Gastrocnemius medialis (tissue), 4 donors: ENCODE measurements around the gene ADARB2. TPM values are rescaled to one million over a fixed set of nuclear protein-coding genes. Genes with fewer than 3 reads are reported as not detected.
"Not testable (repeated sequence)": the region's sequence is repeated elsewhere in the genome, so short reads cannot be mapped to it uniquely, and the experiment has no call there.

Experiments used
- ATAC-seq, 2 donors: fragments of 150-250 bp; one replicate each; pipeline ENCODE4 v1.9.1; 2016
- DNase-seq, 2 donors: peaks; one replicate each; pipeline ENCODE4 v3.0.0-alpha.2; 2019
- H3K27ac ChIP-seq, 4 donors: fragments of 200-600 bp; sonication (generic); 1 replicate in 1 of 4; 2 replicates in 3 of 4; pipeline ENCODE4 v1.5.1; 2016 to 2018; ENCODE audit warnings: mild to moderate bottlenecking in 2 of 4, moderate library complexity in 1 of 4
- H3K27me3 ChIP-seq, 3 donors: fragments of 200-600 bp; sonication (generic) in 2 of 3; 1 replicate in 1 of 3; 2 replicates in 2 of 3; pipeline versions ENCODE4 v1.5.1 to v1.6.0; 2016 to 2019; ENCODE audit warnings: mild to moderate bottlenecking in 1 of 3, moderate library complexity in 1 of 3
- H3K36me3 ChIP-seq, 2 donors: fragments of 200-600 bp; sonication (generic) in 1 of 2; one replicate each; pipeline ENCODE4 v1.5.1; 2017 to 2018
- H3K4me1 ChIP-seq, 2 donors: fragments of 200-600 bp; sonication (generic) in 1 of 2; one replicate each; pipeline ENCODE4 v1.5.1; 2016 to 2017; ENCODE audit warnings: mild to moderate bottlenecking in 2 of 2
- H3K4me3 ChIP-seq, 4 donors: fragments of 200-600 bp; sonication (generic) in 3 of 4; 1 replicate in 1 of 4; 2 replicates in 3 of 4; pipeline ENCODE4 v1.5.1; 2016 to 2019; ENCODE audit warnings: mild to moderate bottlenecking in 2 of 4
- H3K9me3 ChIP-seq, 3 donors: fragments of 200-600 bp; sonication (generic) in 2 of 3; 1 replicate in 1 of 3; 2 replicates in 2 of 3; pipeline ENCODE4 v1.5.1; 2016 to 2019
- POLR2A ChIP-seq, 2 donors: fragments of 450-650 bp; IDR thresholded peaks; one replicate each; pipeline ENCODE4 v1.6.1; 2017; ENCODE audit warnings: antibody characterized with exemption in 2 of 2, mild to moderate bottlenecking in 2 of 2, moderate library complexity in 2 of 2
- in situ Hi-C, 4 donors: fragments of 200-750 bp; cut with MboI; loops; one replicate each; pipeline versions ENCODE4 v1.15.0 to v1.8.0; 2017; ENCODE audit warnings: low sequenced_read_pairs in 4 of 4
- intact Hi-C: fragments of 100-400 bp; cut with DNase I; formaldehyde crosslinking; loops from one replicate; pipeline ENCODE4 v1.15.1; 2023; ENCODE audit warnings: low total_unique reads
- total RNA-seq, 4 donors: library from RNA; depleted of rRNA; stranded (reverse); fragments of >200 nt; gene quantifications; one replicate each; pipeline versions ENCODE4 v1.1.0 to v1.2.3, GENCODE V29; 2016
- TF ChIP-seq, protein P1 (sequence below), 5 experiments: fragments of 450-650 bp in 3 of 5; fragments of 200-600 bp in 2 of 5; sonication (generic) in 2 of 5; IDR thresholded peaks in 4 of 5; conservative IDR thresholded peaks in 1 of 5; 1 replicate in 4 of 5; 2 replicates in 1 of 5; pipeline ENCODE4 v1.5.1; 2016 to 2019; ENCODE audit warnings: antibody characterized with exemption in 5 of 5, mild to moderate bottlenecking in 3 of 5, moderate library complexity in 3 of 5

ADARB2 gene
- total RNA-seq, 4 donors from 2014 or later = 0.07 to 0.87 (median 0.10) TPM

DNA sequence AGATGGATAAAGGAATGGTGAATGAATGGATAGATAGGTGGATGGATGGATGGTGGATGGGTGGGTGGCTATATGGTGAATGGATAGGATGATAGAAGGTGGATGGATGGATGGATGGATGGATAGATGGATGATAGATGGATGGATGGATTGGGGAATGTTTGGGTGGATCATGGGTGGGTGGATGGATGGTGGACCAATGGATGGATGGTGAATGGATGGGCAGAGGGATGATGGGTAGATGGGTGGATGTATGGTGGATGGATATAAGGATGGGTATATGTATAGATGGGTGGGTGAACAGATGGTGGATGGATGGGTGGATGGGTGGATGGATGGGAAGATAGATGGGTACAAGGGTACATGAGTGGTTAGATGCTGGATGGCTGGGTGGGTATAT, 322.4 kb downstream of the ADARB2 start:
- intact Hi-C loops (no loop called here), in situ Hi-C loops (no loop called here)
- peaks cover 0 to 7% (median 3%) of the 10 kb centered on the region in 3 donors for H3K27me3 ChIP-seq
- DNase-seq (no peak), ATAC-seq (no peak)
- H3K9me3 ChIP-seq = no peaks in the 10 kb centered on the region
- TF ChIP-seq, protein P1, sequence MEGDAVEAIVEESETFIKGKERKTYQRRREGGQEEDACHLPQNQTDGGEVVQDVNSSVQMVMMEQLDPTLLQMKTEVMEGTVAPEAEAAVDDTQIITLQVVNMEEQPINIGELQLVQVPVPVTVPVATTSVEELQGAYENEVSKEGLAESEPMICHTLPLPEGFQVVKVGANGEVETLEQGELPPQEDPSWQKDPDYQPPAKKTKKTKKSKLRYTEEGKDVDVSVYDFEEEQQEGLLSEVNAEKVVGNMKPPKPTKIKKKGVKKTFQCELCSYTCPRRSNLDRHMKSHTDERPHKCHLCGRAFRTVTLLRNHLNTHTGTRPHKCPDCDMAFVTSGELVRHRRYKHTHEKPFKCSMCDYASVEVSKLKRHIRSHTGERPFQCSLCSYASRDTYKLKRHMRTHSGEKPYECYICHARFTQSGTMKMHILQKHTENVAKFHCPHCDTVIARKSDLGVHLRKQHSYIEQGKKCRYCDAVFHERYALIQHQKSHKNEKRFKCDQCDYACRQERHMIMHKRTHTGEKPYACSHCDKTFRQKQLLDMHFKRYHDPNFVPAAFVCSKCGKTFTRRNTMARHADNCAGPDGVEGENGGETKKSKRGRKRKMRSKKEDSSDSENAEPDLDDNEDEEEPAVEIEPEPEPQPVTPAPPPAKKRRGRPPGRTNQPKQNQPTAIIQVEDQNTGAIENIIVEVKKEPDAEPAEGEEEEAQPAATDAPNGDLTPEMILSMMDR (IDR thresholded peaks at IDR 0.05 in 4 of 5, conservative IDR thresholded peaks at IDR 0.05 in 1 of 5) = no peak
- TF ChIP-seq POLR2A (IDR thresholded peaks at IDR 0.05) = no peak
- no peaks in the 10 kb centered on the region for H3K36me3 ChIP-seq
- no peaks in the 10 kb centered on the region for H3K4me1 ChIP-seq
- no peak overlapping the region for H3K27ac ChIP-seq
- no peak overlapping the region for H3K4me3 ChIP-seq

DNA sequence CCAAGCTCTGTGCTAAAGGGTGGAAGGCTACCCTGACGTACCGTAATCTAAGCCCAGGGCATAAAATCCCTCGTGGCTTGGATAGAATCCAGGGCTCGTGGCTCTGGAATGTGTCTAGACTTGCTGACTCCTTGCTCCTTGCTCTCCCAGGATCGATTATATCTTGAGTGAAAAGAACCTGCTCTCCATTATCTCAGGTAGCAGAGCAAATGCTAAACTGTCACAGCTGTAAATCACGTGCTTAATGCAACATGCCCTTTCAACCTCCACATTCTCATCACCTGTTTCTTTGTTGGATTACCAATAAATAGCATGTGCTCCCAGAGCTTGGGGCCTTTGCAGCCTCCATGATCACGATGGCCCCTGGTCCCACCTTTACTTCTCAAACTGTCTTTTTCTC, 323.0 kb downstream of the ADARB2 start:
- intact Hi-C loops, DNase-seq, H3K27ac ChIP-seq, ATAC-seq, H3K36me3 ChIP-seq, in situ Hi-C loops, H3K4me1 ChIP-seq, H3K9me3 ChIP-seq, H3K4me3 ChIP-seq, H3K27me3 ChIP-seq: not testable (repeated sequence)

DNA sequence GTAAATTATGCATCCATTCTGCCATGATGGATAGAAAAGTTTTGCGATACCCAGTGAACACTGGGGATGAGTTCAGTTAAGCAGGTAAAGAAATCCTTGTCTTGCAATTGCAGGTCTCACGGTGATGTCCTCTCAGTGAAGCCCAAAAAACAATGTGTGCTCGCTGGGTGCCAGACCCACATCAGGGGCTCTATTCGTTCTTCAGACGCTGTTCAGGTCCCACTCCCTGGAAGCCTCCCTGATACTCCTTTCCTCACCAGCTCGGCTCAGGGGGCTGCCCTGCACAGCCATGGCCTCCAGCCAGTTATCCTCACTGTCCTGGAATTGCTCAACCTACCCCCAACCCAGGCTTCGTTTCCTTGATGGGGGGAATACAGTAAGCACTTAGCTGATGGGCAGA, 323.5 kb downstream of the ADARB2 start:
- intact Hi-C loops (no loop called here), in situ Hi-C loops (no loop called here)
- Histone ChIP-seq H3K4me3 (no peak overlapping the region), H3K27ac (no peak overlapping the region), H3K4me1 (no peaks in the 10 kb centered on the region), H3K9me3 (no peaks in the 10 kb centered on the region), H3K36me3 (no peaks in the 10 kb centered on the region), H3K27me3 (no peaks in the 10 kb centered on the region)
- TF ChIP-seq POLR2A (IDR thresholded peaks at IDR 0.05) = no peak
- TF ChIP-seq, protein P1 (IDR thresholded peaks at IDR 0.05 in 4 of 5, conservative IDR thresholded peaks at IDR 0.05 in 1 of 5) = no peak
- DNase-seq = no peak
- no peak for ATAC-seq

DNA sequence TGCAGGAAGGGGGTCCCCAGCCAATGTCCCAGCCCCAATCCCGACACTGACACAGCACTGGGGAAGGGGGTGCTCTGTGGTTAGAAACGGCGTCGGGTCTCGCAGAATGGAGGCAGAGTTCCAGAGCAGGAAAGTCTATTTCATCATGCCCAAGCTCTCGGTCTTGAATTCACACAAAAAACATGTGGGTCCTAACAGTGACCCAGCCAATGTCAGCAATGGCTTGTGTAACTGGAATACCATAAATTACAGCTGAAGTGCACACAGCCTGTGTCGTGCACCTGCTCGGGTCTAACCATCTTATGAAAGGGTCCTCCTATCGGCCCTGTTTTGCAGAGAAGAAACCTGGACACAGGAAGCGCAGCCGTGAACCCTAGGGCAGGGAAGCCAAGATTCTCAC, 324.1 kb downstream of the ADARB2 start:
- in situ Hi-C loops = no loop called here
- ATAC-seq (no peak), DNase-seq (no peak)
- Histone ChIP-seq H3K36me3 (no peaks in the 10 kb centered on the region), H3K9me3 (no peaks in the 10 kb centered on the region), H3K27ac (no peak overlapping the region), H3K4me1 (no peaks in the 10 kb centered on the region), H3K27me3 (no peaks in the 10 kb centered on the region), H3K4me3 (no peak overlapping the region)
- TF ChIP-seq POLR2A (IDR thresholded peaks at IDR 0.05) = no peak
- TF ChIP-seq, protein P1 (IDR thresholded peaks at IDR 0.05 in 4 of 5, conservative IDR thresholded peaks at IDR 0.05 in 1 of 5) = no peak
- intact Hi-C loops = no loop called here

DNA sequence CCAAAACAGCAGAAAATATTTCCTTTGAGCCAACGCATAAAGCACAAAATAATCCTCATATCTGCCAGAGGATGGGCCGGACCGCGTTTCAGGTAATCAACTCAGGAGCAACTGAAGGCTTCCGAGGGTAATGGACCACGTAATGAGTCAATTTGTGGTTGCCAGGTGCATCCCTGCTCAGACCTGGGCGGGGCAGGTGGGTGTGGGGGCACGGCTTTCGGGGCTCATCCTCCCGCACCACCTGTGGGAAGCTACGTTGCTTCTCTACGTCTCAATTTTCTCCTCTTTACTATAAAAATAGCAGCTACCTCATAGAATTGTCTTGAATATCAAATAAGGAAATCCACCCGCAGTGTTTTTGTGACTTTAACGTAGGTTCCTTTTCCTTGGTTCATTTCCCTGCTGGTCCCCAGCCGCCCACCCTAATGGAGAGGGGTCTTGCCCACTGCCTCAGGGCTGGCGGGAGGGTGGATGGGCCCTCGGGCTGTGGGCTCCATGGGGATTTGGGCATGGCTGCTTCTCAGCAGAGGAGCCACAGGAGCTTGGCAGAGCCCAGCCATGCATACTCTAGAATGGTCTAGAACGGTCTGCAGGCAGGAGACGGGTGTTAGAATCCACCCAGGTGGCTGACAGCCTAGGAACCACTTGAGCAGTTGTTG, 324.7 kb downstream of the ADARB2 start:
- in situ Hi-C loops (no loop called here), intact Hi-C loops (no loop called here)
- DNase-seq = no peak
- TF ChIP-seq, protein P1 (IDR thresholded peaks at IDR 0.05 in 4 of 5, conservative IDR thresholded peaks at IDR 0.05 in 1 of 5) = no peak
- TF ChIP-seq POLR2A (IDR thresholded peaks at IDR 0.05) = no peak
- Histone ChIP-seq H3K4me1 (no peaks in the 10 kb centered on the region), H3K4me3 (no peak overlapping the region), H3K9me3 (no peaks in the 10 kb centered on the region), H3K36me3 (no peaks in the 10 kb centered on the region), H3K27me3 (no peaks in the 10 kb centered on the region), H3K27ac (no peak overlapping the region)
- no peak for ATAC-seq
